Measurements from ENCODE around the gene TSPAN33.

The TSPAN33 gene

DNA sequence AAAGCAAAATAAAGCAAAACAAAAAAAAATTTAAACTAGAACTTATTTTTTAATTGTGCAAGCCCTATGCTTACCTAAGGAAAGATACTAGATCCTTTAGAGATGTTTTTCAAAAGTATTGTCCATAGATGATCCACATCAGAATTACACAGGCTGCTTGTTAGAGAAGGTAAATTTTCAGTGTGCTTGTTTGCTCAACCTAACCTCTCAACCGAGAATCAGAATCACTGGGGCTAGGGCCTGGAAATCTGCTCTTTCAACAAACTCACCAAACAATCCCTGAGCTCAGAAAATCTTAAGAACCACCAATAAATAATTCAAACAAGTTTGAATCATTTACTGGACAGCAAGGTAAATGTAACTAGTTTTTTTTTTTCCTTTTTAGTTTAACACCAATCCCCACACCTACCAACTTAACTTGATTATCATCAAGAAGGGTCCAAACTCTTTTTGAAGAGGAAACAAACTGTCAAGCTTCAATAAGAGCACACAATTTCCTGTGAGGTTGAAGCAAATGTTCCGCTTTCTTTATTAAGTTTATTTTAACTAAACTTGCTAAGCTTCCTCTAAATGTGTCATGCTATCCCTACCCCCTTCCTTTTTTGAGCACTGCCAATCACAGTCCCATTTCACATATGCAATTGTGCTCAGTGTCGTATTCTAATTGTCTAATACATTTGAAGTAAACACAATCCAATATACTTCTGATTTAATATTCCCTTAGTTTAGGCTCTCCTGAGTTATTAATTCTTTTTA, 7.4 kb upstream of the TSPAN33 start:
- no peak overlapping the region for H3K4me3 ChIP-seq (ENCODE audit: low read depth, low read length)
- TF ChIP-seq, protein P1, sequence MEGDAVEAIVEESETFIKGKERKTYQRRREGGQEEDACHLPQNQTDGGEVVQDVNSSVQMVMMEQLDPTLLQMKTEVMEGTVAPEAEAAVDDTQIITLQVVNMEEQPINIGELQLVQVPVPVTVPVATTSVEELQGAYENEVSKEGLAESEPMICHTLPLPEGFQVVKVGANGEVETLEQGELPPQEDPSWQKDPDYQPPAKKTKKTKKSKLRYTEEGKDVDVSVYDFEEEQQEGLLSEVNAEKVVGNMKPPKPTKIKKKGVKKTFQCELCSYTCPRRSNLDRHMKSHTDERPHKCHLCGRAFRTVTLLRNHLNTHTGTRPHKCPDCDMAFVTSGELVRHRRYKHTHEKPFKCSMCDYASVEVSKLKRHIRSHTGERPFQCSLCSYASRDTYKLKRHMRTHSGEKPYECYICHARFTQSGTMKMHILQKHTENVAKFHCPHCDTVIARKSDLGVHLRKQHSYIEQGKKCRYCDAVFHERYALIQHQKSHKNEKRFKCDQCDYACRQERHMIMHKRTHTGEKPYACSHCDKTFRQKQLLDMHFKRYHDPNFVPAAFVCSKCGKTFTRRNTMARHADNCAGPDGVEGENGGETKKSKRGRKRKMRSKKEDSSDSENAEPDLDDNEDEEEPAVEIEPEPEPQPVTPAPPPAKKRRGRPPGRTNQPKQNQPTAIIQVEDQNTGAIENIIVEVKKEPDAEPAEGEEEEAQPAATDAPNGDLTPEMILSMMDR (IDR thresholded peaks at IDR 0.05; ENCODE audit: low read depth, low read length), result no peak

DNA sequence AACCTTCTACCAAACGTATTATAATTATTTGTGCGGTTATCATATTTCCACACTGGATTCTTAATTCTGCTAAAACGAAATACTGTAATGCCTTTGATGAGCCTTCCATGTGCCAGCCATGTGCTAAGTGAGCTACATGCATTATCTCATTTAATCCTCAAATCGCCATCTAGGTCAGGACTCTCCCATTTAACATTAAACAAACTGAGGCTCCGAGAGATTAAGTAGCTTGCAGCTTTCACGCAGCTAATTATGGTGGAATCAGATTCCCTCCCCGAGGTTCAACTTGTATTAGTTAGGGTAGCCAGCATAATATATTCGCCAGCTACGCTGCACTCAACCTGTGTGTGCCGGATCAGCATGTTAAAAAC, 798 bp upstream of the TSPAN33 start:
- TF ChIP-seq, protein P1 (IDR thresholded peaks at IDR 0.05; ENCODE audit: low read depth, low read length), result no peak
- no peak overlapping the region for H3K4me3 ChIP-seq (ENCODE audit: low read depth, low read length)

DNA sequence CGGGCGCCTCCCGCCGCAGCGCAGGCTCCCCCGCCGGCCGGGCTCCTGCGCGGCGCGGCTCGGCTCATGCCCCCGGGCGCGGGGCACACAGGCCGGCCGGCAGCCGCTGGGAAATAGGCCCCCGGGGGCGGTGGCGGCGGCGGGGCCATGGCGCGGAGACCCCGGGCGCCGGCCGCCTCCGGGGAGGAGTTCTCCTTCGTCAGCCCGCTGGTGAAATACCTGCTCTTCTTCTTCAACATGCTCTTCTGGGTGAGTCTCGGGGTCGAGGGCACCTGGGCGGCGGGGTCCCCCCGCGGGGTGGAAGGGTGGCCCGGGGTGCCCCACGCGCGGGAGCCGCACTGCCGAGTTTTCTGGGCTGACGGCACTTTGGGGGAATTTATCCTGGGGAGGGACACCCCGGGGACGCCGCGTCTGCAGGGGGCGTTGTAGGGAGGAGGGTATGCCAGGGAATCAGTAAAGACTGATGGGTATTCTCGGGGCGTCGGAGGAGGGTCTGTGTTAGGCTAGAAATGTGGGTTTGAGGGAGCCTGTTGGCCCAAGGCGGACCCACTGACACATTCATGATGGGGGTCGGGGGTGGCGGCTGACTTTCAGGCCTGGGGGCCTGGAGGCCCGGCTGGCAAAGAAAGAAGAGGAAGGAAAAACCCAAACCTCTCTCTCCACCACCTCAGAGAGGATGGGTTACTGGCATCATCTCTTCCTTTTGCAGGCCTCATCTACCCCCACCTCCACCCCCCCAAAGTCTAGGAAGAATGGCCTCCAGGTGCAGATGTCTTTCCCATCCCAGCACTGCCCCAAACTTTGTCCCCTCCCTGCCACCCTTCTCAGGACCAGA, 544 bp downstream of the TSPAN33 start:
- TF ChIP-seq, protein P1 (IDR thresholded peaks at IDR 0.05; ENCODE audit: low read depth, low read length), result no peak
- peak overlapping the region; percentile 43 for H3K4me3 ChIP-seq (ENCODE audit: low read depth, low read length)

- H3K4me3 ChIP-seq (ENCODE audit: low read depth, low read length), result no peak overlapping the region
- TF ChIP-seq, protein P1 (IDR thresholded peaks at IDR 0.05; ENCODE audit: low read depth, low read length), result no peak
These were observed 1.9 kb downstream of the TSPAN33 start for GRCh38 chr7:129146237-129146979.

- H3K4me3 ChIP-seq (ENCODE audit: low read depth, low read length), result no peak overlapping the region
- TF ChIP-seq, protein P1 (IDR thresholded peaks at IDR 0.05; ENCODE audit: low read depth, low read length), result no peak
These were observed 3.2 kb downstream of the TSPAN33 start for GRCh38 chr7:129147731-129148130.

DNA sequence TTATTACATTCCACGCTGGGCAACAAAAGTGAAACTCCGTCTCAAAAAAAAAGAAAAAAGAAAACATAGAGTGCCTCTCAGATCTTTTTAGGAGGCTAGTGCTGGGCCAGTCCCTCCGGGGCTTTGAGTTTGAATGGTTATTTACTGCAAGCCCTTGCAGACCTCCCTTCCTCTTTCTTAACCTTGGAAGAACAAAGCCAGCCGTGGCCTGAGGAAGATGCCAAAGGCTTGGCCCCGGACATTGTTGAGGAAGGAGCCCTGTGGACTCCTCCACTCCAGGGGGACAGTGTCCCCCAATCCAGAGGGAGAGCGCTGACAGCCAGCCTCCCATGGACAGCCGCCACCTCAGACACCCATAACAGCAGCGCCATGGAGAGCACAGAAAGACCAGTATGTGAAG, 5.0 kb downstream of the TSPAN33 start:
- TF ChIP-seq, protein P1 (IDR thresholded peaks at IDR 0.05; ENCODE audit: low read depth, low read length), result no peak

More for the DNA sequence above, 5.0 kb downstream of the TSPAN33 start:
- H3K4me3 ChIP-seq (ENCODE audit: low read depth, low read length), result no peak overlapping the region

All from WI38 (cell line).